Keratinocyte (primary cell): ENCODE data around the gene GCNT2. TPM values are rescaled to one million over a fixed set of nuclear protein-coding genes. Genes with fewer than 3 reads are reported as not detected.

Source experiments
- DNase-seq: peaks from one replicate; pipeline ENCODE4 v3.0.0-alpha.2; 2011; ENCODE audit warnings: low read depth, missing footprints, low spot score
- FAIRE-seq: peaks from 2 replicates; lab custom pipeline; 2011; peaks lifted over from hg19 to GRCh38; lab: Jason Lieb, UNC
- H2AFZ ChIP-seq: 2 replicates; pipeline ENCODE4 v1.6.0; 2012; ENCODE audit warnings: low read length, control low read depth, inconsistent platforms; ENCODE audit not compliant: control insufficient read depth
- H3K27ac ChIP-seq: 2 replicates; pipeline ENCODE4 v1.5.1; 2011; ENCODE audit warnings: low read length; ENCODE audit not compliant: control insufficient read depth, insufficient read depth
- H3K27me3 ChIP-seq: 3 replicates; pipeline ENCODE4 v1.6.0; 2011; ENCODE audit warnings: low read length; ENCODE audit not compliant: control insufficient read depth, insufficient read depth; ENCODE audit errors: extremely low read depth
- H3K36me3 ChIP-seq, 2 experiments: 2 replicates in 1 of 2; 3 replicates in 1 of 2; pipeline ENCODE4 v1.5.1; 2011; ENCODE audit warnings: low read length in 2 of 2, mild to moderate bottlenecking in 1 of 2; ENCODE audit not compliant: control insufficient read depth in 2 of 2, insufficient read depth in 2 of 2; ENCODE audit errors: extremely low read depth in 1 of 2
- H3K4me1 ChIP-seq: 3 replicates; pipeline ENCODE4 v1.5.1; 2011; ENCODE audit warnings: low read length; ENCODE audit not compliant: control insufficient read depth, insufficient read depth; ENCODE audit errors: extremely low read depth
- H3K4me2 ChIP-seq: 3 replicates; pipeline ENCODE4 v1.6.0; 2011; ENCODE audit warnings: low read depth, low read length; ENCODE audit not compliant: control insufficient read depth, insufficient read depth; ENCODE audit errors: extremely low read depth
- H3K4me3 ChIP-seq, 3 experiments: fragments of 200-600 bp in 1 of 3; sonication (generic) in 1 of 3; 2 replicates in 2 of 3; 3 replicates in 1 of 3; pipeline ENCODE4 v1.5.1; 2011 to 2016; ENCODE audit warnings: low read length in 3 of 3, mild to moderate bottlenecking in 3 of 3, control low read depth in 2 of 3, inconsistent platforms in 1 of 3, low read depth in 1 of 3, mixed read lengths in 1 of 3, mixed run types in 1 of 3, moderate library complexity in 1 of 3; ENCODE audit not compliant: control insufficient read depth in 2 of 3, insufficient read depth in 2 of 3; ENCODE audit errors: extremely low read depth in 1 of 3
- H3K79me2 ChIP-seq: 2 replicates; pipeline ENCODE4 v1.6.0; 2012; ENCODE audit warnings: low read length; ENCODE audit not compliant: control insufficient read depth, insufficient read depth
- H3K9ac ChIP-seq: 3 replicates; pipeline ENCODE4 v1.6.0; 2011; ENCODE audit warnings: low read length; ENCODE audit not compliant: control insufficient read depth, insufficient read depth; ENCODE audit errors: extremely low read depth
- H3K9me1 ChIP-seq: 3 replicates; pipeline ENCODE4 v1.6.0; 2011; ENCODE audit warnings: low read length; ENCODE audit not compliant: control insufficient read depth, insufficient read depth; ENCODE audit errors: extremely low read depth
- H3K9me3 ChIP-seq: 2 replicates; pipeline ENCODE4 v1.5.1; 2012; ENCODE audit warnings: low read depth, low read length; ENCODE audit not compliant: control insufficient read depth
- H4K20me1 ChIP-seq: 3 replicates; pipeline ENCODE4 v1.6.0; 2011; ENCODE audit warnings: low read length; ENCODE audit not compliant: control insufficient read depth, insufficient read depth; ENCODE audit errors: extremely low read depth
- EZH2 ChIP-seq: IDR thresholded peaks from one replicate; pipeline ENCODE4 v1.6.1; 2012; ENCODE audit warnings: inconsistent platforms, mild to moderate bottlenecking, low read length, moderate library complexity
- dilution Hi-C: fragments of 300-500 bp; cut with MboI; formaldehyde crosslinking; loops from one replicate; pipeline ENCODE4 v1.7.0; 2020; ENCODE audit warnings: low sequenced_read_pairs; ENCODE audit not compliant: extremely low pct_ligation_motif_present
- polyA plus RNA-seq, 5 experiments: library from polyadenylated mRNA; depleted of rRNA in 3 of 5; stranded (reverse) in 3 of 5; stranded (forward) in 1 of 5; unstranded in 1 of 5; fragments of >200 nt; gene quantifications; 1 replicate in 1 of 5; 2 replicates in 3 of 5; 3 replicates in 1 of 5; pipeline versions ENCODE4 v1.2.1 to v1.2.3, GENCODE V29; 2011 to 2012; ENCODE audit warnings: missing spikeins in 2 of 5, low read depth in 1 of 5, low replicate concordance in 1 of 5
- TF ChIP-seq, protein P1 (sequence below), 3 experiments: IDR thresholded peaks in 1 of 3; conservative IDR thresholded peaks in 1 of 3; optimal IDR thresholded peaks in 1 of 3; 2 replicates in 2 of 3; 3 replicates in 1 of 3; pipeline versions ENCODE3 to v1.5.1; 2011; ENCODE audit warnings: low read length in 3 of 3, mild to moderate bottlenecking in 3 of 3, moderate library complexity in 2 of 3, control low read depth in 1 of 3, inconsistent platforms in 1 of 3; ENCODE audit not compliant: insufficient read depth in 2 of 3; ENCODE audit errors: extremely low read depth in 1 of 3

GCNT2 gene
- polyA plus RNA-seq, 1 donor (not counting 4 experiments of a cell fraction or from before 2014, with no cell fraction given) = 7.3 TPM

DNA sequence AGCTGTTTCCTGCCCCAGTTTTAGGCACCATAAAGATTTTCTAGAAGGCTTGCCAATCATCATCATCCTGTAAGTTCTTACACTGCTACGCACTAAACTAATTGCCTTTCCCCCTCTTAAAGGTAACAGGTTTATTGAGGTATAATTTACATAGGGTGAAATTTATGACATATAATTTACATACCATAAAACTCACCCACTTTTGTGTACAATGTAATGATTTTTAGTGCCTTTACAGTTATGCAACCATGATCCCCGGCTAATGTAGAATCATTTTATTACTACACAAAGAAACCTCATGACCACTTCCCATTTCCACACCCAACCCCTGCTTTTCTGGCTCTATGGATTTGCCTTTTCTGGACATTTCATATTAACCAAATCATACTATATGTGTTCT, 21.1 kb downstream of the GCNT2 start:
- H3K27me3 ChIP-seq = no peaks in the 10 kb centered on the region
- H4K20me1 ChIP-seq = no peaks in the 10 kb centered on the region
- H3K79me2 ChIP-seq = no peaks in the 10 kb centered on the region
- H3K9ac ChIP-seq = no peak overlapping the region
- no peak for FAIRE-seq
- H3K4me2 ChIP-seq = no peak overlapping the region
- no peaks in the 10 kb centered on the region for H3K9me1 ChIP-seq
- no peak overlapping the region for H3K27ac ChIP-seq
- no peak overlapping the region for H3K4me3 ChIP-seq
- H3K9me3 ChIP-seq = no peaks in the 10 kb centered on the region
- DNase-seq = no peak
- TF ChIP-seq EZH2 = no peak
- TF ChIP-seq, protein P1, sequence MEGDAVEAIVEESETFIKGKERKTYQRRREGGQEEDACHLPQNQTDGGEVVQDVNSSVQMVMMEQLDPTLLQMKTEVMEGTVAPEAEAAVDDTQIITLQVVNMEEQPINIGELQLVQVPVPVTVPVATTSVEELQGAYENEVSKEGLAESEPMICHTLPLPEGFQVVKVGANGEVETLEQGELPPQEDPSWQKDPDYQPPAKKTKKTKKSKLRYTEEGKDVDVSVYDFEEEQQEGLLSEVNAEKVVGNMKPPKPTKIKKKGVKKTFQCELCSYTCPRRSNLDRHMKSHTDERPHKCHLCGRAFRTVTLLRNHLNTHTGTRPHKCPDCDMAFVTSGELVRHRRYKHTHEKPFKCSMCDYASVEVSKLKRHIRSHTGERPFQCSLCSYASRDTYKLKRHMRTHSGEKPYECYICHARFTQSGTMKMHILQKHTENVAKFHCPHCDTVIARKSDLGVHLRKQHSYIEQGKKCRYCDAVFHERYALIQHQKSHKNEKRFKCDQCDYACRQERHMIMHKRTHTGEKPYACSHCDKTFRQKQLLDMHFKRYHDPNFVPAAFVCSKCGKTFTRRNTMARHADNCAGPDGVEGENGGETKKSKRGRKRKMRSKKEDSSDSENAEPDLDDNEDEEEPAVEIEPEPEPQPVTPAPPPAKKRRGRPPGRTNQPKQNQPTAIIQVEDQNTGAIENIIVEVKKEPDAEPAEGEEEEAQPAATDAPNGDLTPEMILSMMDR (optimal IDR thresholded peaks at IDR 0.05 in 1 of 3, IDR thresholded peaks at IDR 0.05 in 1 of 3, conservative IDR thresholded peaks at IDR 0.05 in 1 of 3; ENCODE audit: extremely low read depth in 1 of 3, insufficient read depth in 2 of 3, low read length in 3 of 3) = no peak
- H3K36me3 ChIP-seq = peaks cover 0 to 1% of the 10 kb centered on the region in 2 experiments
- no peaks in the 10 kb centered on the region for H3K4me1 ChIP-seq
- H2AFZ ChIP-seq = no peak overlapping the region
- dilution Hi-C loops = no loop called here

- H3K9me1 ChIP-seq = no peaks in the 10 kb centered on the region
- H3K27me3 ChIP-seq = no peaks in the 10 kb centered on the region
- FAIRE-seq (no peak), DNase-seq (no peak)
- no peak overlapping the region for H3K4me2 ChIP-seq
- no peaks in the 10 kb centered on the region for H3K79me2 ChIP-seq
- no peak overlapping the region for H3K4me3 ChIP-seq
- no peaks in the 10 kb centered on the region for H3K4me1 ChIP-seq
- no peaks in the 10 kb centered on the region for H3K9me3 ChIP-seq
- no peak overlapping the region for H3K27ac ChIP-seq
- no peaks in the 10 kb centered on the region for H4K20me1 ChIP-seq
- H2AFZ ChIP-seq = no peak overlapping the region
- TF ChIP-seq, protein P1 (optimal IDR thresholded peaks at IDR 0.05 in 1 of 3, IDR thresholded peaks at IDR 0.05 in 1 of 3, conservative IDR thresholded peaks at IDR 0.05 in 1 of 3; ENCODE audit: extremely low read depth in 1 of 3, insufficient read depth in 2 of 3, low read length in 3 of 3) = no peak
- TF ChIP-seq EZH2 = no peak
- H3K9ac ChIP-seq = no peak overlapping the region
- peaks cover 0 to 1% of the 10 kb centered on the region in 2 experiments for H3K36me3 ChIP-seq
- dilution Hi-C loops = no loop called here
Measured at GRCh38 chr6:10543488-10543887, 22.3 kb downstream of the GCNT2 start.
